Osteoblast (primary cell): Measurements from ENCODE around the gene SBNO1. TPM values are rescaled to one million over a fixed set of nuclear protein-coding genes. Genes with fewer than 3 reads are reported as not detected.
"Not testable (repeated sequence)": the region's sequence is repeated elsewhere in the genome, so short reads cannot be mapped to it uniquely, and the experiment has no call there.

Experiments
- DNase-seq: peaks from one replicate; pipeline ENCODE4 v3.0.0; 2011; ENCODE audit warnings: low spot score, mixed read lengths; ENCODE audit not compliant: insufficient read length; ENCODE audit errors: missing footprints
- H2AFZ ChIP-seq: 2 replicates; pipeline ENCODE4 v1.6.0; 2011; ENCODE audit warnings: mild to moderate bottlenecking, low read length
- H3K27ac ChIP-seq: 2 replicates; pipeline ENCODE4 v1.5.1; 2011; ENCODE audit warnings: mild to moderate bottlenecking, low read depth, low read length, moderate library complexity
- H3K27me3 ChIP-seq: 2 replicates; pipeline ENCODE4 v1.6.0; 2012; ENCODE audit warnings: mild to moderate bottlenecking, control low read depth, inconsistent platforms, low read length, moderate library complexity; ENCODE audit not compliant: insufficient read depth
- H3K36me3 ChIP-seq: 2 replicates; pipeline ENCODE4 v1.5.1; 2011; ENCODE audit warnings: mild to moderate bottlenecking, low read length, control low read depth, moderate library complexity; ENCODE audit not compliant: insufficient read depth
- H3K4me1 ChIP-seq: 2 replicates; pipeline ENCODE4 v1.5.1; 2011; ENCODE audit warnings: mild to moderate bottlenecking, low read length, control low read depth, moderate library complexity; ENCODE audit not compliant: insufficient read depth
- H3K4me2 ChIP-seq: 2 replicates; pipeline ENCODE4 v1.6.0; 2011; ENCODE audit warnings: mild to moderate bottlenecking, low read length; ENCODE audit not compliant: insufficient read depth
- H3K4me3 ChIP-seq: fragments of 200-600 bp; sonication (generic); 3 replicates; pipeline ENCODE4 v1.5.1; 2012; ENCODE audit warnings: mild to moderate bottlenecking, low read length, inconsistent platforms; ENCODE audit not compliant: insufficient read depth
- H3K79me2 ChIP-seq: 2 replicates; pipeline ENCODE4 v1.6.0; 2012; ENCODE audit warnings: mild to moderate bottlenecking, low read length, control low read depth, inconsistent platforms; ENCODE audit not compliant: insufficient read depth
- H3K9me3 ChIP-seq: 2 replicates; pipeline ENCODE4 v1.5.1; 2011; ENCODE audit warnings: low read depth, low read length, control low read depth
- H4K20me1 ChIP-seq: 2 replicates; pipeline ENCODE4 v1.6.0; 2012; ENCODE audit warnings: mild to moderate bottlenecking, low read length, control low read depth; ENCODE audit not compliant: insufficient read depth
- total RNA-seq: library from RNA; depleted of rRNA; stranded (reverse); fragments of >200 nt; gene quantifications from 2 replicates; pipeline ENCODE4 v1.2.3, GENCODE V29; 2012
- TF ChIP-seq, protein P1 (sequence below): IDR thresholded peaks from 2 replicates; pipeline ENCODE4 v1.5.1; 2011; ENCODE audit warnings: mild to moderate bottlenecking, low read depth, low read length, moderate library complexity; ENCODE audit errors: extremely low read depth

SBNO1 gene
- total RNA-seq, 1 donor = 30.4 TPM

DNA sequence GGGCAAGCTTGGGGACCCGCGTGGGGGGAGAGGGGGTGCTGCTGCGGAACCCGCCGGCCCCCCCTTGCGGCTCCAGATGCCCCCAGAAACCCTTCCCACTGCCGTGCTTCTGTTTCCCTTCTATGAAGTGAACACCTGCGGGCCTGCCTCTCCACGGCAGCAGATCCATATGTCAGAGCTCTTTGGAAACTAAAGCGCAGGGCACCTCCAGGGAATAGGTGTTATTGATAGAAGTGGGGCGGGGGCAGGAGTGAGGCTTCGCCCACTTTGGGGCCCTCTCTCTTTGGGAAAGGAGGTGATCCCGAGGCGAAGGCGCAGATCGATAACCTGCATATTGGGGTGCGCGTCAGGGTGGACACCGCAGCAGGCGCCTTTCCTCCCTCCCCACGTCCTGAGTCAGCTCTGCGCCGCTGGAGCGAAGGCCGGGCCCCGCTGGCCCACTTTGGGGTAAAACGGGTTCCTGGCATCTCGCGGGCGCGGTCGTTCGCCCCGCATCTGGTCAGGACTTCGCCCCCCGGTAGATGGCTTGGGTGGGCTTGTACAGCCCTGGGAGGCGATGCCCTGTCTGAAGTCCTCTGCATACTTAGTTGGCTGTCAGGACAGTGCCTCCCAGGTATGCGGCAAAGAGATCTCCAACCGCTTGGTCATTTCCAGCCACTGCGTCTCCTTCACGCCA, 19.8 kb upstream of the SBNO1 start:
- Histone ChIP-seq H3K4me2 (peak overlapping the region; percentile 90), H3K4me3 (peak overlapping the region; percentile 96), H3K9me3 (no peaks in the 10 kb centered on the region), H3K4me1 (peaks cover 9% of the 10 kb centered on the region), H3K27me3 (no peaks in the 10 kb centered on the region), H3K36me3 (no peaks in the 10 kb centered on the region), H3K79me2 (peaks cover 38% of the 10 kb centered on the region), H2AFZ (peak overlapping the region; percentile 94), H3K27ac (peak overlapping the region; percentile 71), H4K20me1 (no peaks in the 10 kb centered on the region)
- DNase-seq = peak; percentile 90
- TF ChIP-seq, protein P1, sequence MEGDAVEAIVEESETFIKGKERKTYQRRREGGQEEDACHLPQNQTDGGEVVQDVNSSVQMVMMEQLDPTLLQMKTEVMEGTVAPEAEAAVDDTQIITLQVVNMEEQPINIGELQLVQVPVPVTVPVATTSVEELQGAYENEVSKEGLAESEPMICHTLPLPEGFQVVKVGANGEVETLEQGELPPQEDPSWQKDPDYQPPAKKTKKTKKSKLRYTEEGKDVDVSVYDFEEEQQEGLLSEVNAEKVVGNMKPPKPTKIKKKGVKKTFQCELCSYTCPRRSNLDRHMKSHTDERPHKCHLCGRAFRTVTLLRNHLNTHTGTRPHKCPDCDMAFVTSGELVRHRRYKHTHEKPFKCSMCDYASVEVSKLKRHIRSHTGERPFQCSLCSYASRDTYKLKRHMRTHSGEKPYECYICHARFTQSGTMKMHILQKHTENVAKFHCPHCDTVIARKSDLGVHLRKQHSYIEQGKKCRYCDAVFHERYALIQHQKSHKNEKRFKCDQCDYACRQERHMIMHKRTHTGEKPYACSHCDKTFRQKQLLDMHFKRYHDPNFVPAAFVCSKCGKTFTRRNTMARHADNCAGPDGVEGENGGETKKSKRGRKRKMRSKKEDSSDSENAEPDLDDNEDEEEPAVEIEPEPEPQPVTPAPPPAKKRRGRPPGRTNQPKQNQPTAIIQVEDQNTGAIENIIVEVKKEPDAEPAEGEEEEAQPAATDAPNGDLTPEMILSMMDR = no peak

DNA sequence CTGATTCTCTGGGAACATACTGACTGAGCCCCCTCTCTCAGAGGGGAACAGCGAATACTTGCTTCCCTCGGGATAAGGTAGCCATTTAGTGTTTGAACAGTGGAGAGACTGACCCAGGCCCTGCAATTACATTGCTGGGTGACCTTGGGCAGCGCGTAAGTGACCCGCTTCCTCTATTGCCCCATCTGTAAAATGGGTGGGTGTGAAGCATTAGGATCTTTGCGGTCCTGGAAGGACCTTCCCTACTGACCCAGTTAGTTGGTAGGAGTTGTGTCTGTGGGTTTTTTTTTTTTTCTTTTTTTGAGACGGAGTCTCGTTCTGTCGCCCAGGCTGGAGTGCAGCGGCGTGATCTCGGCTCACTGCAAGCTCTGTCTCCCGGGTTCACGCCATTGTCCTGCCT, 18.0 kb upstream of the SBNO1 start:
- peaks cover 29% of the 10 kb centered on the region for H3K79me2 ChIP-seq
- H2AFZ ChIP-seq = no peak overlapping the region
- no peak overlapping the region for H3K4me2 ChIP-seq
- DNase-seq = no peak
- no peaks in the 10 kb centered on the region for H4K20me1 ChIP-seq
- no peak overlapping the region for H3K4me3 ChIP-seq
- no peaks in the 10 kb centered on the region for H3K27me3 ChIP-seq
- H3K36me3 ChIP-seq = no peaks in the 10 kb centered on the region
- no peak overlapping the region for H3K27ac ChIP-seq
- H3K4me1 ChIP-seq = peaks cover 2% of the 10 kb centered on the region
- TF ChIP-seq, protein P1 = no peak
- no peaks in the 10 kb centered on the region for H3K9me3 ChIP-seq

DNA sequence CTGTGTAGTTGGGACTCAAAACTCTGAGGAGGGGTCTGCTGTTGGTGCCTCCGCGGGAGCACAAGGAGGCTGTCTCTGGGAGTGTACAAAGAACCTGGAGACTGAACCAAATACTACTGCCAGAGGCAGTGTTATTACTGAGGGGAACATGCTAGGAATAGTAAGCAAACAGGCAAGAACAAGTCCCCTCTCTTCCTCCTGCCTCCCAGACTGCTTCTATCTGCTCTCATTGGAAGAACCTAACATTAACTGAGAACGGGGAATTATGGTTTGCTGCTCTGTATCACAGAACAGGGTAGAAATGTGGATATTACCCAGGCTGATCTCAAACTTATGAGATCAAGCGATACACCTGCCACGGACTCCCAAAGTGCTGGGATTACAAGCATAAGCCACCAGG, 14.7 kb upstream of the SBNO1 start:
- TF ChIP-seq, protein P1 = no peak
- Histone ChIP-seq H3K79me2 (peaks cover 3% of the 10 kb centered on the region), H3K4me2 (no peak overlapping the region), H3K27me3 (no peaks in the 10 kb centered on the region), H3K4me3 (no peak overlapping the region), H3K4me1 (no peaks in the 10 kb centered on the region), H3K9me3 (no peaks in the 10 kb centered on the region), H4K20me1 (no peaks in the 10 kb centered on the region), H2AFZ (peak overlapping the region; percentile 27), H3K36me3 (no peaks in the 10 kb centered on the region), H3K27ac (no peak overlapping the region)
- no peak for DNase-seq

DNA sequence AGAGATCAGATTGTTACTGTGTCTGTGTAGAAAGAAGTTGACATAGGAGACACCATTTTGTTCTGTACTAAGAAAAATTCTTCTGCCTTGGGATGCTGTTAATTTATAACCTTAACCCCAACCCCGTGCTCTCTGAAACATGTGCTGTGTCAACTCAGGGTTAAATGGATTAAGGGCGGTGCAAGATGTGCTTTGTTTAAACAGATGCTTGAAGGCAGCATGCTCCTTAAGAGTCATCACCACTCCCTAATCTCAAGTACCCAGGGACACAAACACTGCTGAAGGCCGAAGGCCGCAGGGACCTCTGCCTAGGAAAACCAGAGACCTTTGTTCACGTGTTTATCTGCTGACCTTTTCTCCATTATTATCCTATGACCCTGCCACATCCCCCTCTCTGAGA, 7.8 kb upstream of the SBNO1 start:
- H3K36me3 ChIP-seq, DNase-seq, H3K9me3 ChIP-seq, H4K20me1 ChIP-seq, H3K79me2 ChIP-seq, H2AFZ ChIP-seq, H3K27me3 ChIP-seq, H3K4me1 ChIP-seq, H3K4me2 ChIP-seq, H3K27ac ChIP-seq, H3K4me3 ChIP-seq: not testable (repeated sequence)

DNA sequence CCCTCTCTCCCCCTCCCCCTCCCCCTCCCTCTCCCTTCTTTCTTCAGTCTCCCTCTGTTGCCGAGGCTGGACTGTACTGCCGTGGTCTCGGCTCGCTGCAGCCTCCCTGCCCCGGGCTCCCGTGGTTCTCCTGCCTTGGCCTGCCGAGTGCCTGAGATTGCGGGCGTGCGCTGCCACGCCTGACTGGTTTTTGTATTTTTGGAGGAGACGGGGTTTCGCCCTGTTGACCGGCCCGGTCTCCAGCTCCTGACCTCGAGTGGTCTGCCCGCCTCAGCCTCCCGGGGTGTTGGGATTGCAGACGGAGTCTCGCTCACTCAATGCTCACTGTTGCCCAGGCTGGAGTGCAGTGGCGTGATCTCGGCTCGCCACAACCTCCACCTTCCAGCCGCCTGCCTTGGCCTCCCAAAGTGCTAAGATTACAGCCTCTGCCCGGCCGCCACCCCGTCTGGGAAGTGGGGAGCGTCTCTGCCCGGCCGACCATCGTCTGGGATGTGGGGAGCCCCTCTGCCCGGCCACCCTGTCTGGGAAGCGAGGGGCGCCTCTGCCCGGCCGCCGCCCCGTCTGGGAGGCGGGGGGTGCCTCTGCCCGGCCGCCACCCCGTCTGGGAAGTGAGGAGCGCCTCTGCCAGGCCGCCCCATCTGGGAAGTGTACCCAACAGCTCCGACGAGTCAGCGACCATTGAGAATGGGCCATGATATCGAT, 7.2 kb upstream of the SBNO1 start:
- H4K20me1 ChIP-seq, H3K27ac ChIP-seq, H3K36me3 ChIP-seq, H3K4me2 ChIP-seq, DNase-seq, H3K79me2 ChIP-seq, H2AFZ ChIP-seq, H3K4me3 ChIP-seq, H3K27me3 ChIP-seq, H3K4me1 ChIP-seq, H3K9me3 ChIP-seq: not testable (repeated sequence)
